ENCODE data around the gene LEKR1.
"Not testable (repeated sequence)": the region's sequence is repeated elsewhere in the genome, so short reads cannot be mapped to it uniquely, and the experiment has no call there.

LEKR1 gene

DNA sequence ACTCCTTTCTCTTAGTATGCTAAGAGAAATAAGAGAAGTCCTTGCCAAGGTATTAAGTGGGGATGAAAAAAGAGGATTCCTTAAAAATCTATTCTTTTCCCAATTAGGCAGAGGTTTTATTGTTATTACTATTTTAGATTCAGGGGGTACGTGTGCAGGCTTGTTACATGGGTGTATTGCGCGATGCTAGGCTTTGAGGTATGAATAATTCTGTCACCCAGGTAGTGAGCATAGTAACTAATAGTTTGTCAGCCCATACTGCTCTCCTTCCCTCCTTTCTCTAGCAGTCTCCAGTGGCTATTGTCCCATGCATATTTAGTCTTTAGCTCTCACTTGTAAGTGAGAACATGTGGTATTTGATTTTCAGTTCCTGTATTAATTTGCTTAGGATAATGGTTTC is 83.9 kb downstream of the LEKR1 start:
- no peak overlapping the region for H2AFZ ChIP-seq (ENCODE audit: low read depth, low read length)
- no peak overlapping the region for H3K4me3 ChIP-seq (ENCODE audit: low read length)
- H3K4me1 ChIP-seq (ENCODE audit: insufficient read depth, low read length), result no peaks in the 10 kb centered on the region
- no peaks in the 10 kb centered on the region for H3K36me3 ChIP-seq (ENCODE audit: insufficient read depth, low read length)
- H3K27me3 ChIP-seq (ENCODE audit: insufficient read depth, low read length), result no peaks in the 10 kb centered on the region
- no peaks in the 10 kb centered on the region for H3K9me3 ChIP-seq (ENCODE audit: low read length)

DNA sequence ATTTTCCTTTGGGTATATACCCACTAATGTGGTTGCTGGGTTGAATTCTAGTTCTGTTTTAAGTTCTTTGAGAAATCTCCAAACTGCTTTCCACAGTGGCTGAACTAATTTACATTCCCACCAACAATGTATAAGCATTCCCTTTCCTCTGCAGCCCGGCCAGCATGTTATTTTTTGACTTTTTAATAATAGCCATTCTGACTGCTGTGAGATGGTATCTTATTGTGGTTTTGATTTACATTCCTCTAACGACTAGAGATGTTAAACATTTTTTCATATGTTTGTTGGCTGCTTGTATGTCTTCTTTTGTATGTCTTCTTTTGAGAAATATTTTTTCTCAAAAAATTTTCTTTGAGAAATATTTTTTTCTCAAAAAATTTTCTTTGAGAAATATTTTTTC is 84.7 kb downstream of the LEKR1 start:
- not testable (repeated sequence) for H3K9me3 ChIP-seq (ENCODE audit: low read length); H3K4me1 ChIP-seq (ENCODE audit: insufficient read depth, low read length); H3K4me3 ChIP-seq (ENCODE audit: low read length); H2AFZ ChIP-seq (ENCODE audit: low read depth, low read length); H3K27me3 ChIP-seq (ENCODE audit: insufficient read depth, low read length); H3K36me3 ChIP-seq (ENCODE audit: insufficient read depth, low read length)

DNA sequence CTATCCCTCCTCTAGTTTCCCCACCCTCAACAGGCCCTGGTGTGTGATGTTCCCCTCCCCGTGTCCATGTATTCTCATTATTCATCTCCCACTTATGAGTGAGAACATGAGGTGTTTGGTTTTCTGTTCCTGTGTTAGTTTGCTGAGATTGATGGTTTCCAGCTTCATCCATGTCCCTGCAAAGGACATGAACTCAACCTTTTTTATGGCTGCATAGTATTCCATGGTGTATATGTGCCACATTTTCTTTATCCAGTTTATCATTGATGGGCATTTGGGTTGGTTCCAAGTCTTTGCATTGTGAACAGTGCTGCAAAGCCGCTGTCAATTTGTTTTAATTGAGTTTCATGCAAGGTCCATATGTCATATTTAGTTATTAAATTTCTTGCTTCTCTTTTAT is 88.1 kb downstream of the LEKR1 start:
- not testable (repeated sequence) for H3K9me3 ChIP-seq (ENCODE audit: low read length); H3K36me3 ChIP-seq (ENCODE audit: insufficient read depth, low read length); H2AFZ ChIP-seq (ENCODE audit: low read depth, low read length); H3K27me3 ChIP-seq (ENCODE audit: insufficient read depth, low read length); H3K4me1 ChIP-seq (ENCODE audit: insufficient read depth, low read length); H3K4me3 ChIP-seq (ENCODE audit: low read length)

DNA sequence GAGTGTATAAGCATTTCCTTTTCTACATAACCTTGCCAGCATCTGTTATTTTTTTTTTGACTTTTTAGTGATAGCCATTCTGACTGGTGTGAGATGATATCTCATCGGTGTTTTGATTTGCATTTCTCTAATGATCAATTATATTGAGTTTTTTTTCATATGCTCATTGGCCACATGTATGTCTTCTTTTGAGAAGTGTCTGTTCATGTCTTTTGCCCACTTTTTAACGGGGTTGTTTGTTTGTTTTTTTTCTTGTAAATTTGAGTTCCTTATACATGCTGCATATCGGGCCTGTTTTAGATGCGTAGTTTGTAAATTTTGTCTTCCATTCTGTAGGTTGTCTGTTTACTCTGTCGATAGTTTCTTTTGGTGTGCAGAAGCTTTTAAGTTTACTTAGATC is 89.2 kb downstream of the LEKR1 start:
- Histone ChIP-seq H3K27me3 (ENCODE audit: insufficient read depth, low read length) (no peaks in the 10 kb centered on the region), H2AFZ (ENCODE audit: low read depth, low read length) (no peak overlapping the region), H3K4me3 (ENCODE audit: low read length) (no peak overlapping the region), H3K4me1 (ENCODE audit: insufficient read depth, low read length) (no peaks in the 10 kb centered on the region), H3K36me3 (ENCODE audit: insufficient read depth, low read length) (no peaks in the 10 kb centered on the region), H3K9me3 (ENCODE audit: low read length) (no peaks in the 10 kb centered on the region)

DNA sequence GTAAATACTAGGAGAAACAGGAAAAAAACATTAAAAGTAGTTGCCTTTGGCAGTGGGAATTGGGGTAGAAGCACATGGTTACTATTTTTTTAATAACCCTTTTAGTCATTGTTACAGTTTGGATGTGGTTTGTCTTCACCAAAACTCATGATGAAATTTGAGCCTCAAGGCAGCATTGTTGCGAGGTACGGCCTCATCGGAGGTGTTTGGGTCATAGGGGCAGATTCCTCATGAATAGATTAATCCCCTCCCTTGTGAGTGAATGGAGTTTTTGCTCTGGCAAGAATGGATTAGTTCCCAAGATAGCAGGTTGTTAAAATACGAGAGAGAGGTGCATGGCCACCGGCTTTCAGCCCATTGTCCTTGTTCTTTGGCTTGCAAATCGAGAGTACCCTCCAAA is 92.6 kb downstream of the LEKR1 start:
- Histone ChIP-seq H3K9me3 (ENCODE audit: low read length) (no peaks in the 10 kb centered on the region), H3K27me3 (ENCODE audit: insufficient read depth, low read length) (no peaks in the 10 kb centered on the region), H3K36me3 (ENCODE audit: insufficient read depth, low read length) (no peaks in the 10 kb centered on the region), H3K4me1 (ENCODE audit: insufficient read depth, low read length) (no peaks in the 10 kb centered on the region), H2AFZ (ENCODE audit: low read depth, low read length) (no peak overlapping the region), H3K4me3 (ENCODE audit: low read length) (no peak overlapping the region)

DNA sequence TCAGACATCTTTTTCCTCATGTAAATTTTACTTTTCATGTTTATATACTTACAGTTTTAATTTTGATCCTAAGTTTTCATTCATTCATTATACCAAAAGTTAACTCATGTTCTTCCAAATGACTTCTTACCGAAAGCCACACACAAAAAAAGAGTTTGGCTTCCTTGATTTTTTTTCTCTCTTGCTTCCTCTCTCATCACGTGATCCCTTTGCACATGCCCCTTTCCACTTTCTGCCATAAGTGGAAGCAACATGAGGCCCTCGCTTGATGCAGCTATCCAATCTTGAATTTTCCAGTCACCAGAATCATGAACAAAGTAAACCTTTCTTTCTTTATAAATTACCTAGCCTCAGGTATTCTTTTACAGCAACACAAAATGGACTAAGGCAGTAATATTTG is 93.7 kb downstream of the LEKR1 start:
- no peaks in the 10 kb centered on the region for H3K36me3 ChIP-seq (ENCODE audit: insufficient read depth, low read length)

DNA sequence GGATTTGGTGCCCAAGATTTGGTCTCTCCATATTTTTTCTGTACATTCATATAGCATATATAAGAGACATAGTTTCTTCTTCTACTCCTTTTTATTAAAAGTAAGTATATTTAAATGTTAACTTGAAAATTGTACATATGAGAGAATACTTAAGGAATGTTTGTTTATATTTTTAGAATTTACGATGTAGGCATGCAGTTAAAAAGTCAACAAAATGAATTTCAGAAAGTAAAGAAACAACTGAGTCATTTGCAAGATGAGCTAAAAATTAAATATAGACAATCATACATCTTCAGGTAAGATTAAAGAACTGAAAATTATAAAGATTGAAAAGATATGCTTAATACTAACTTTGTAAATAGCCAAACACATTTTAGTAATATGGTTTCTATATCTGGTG is 94.2 kb downstream of the LEKR1 start:
- no peaks in the 10 kb centered on the region for H3K27me3 ChIP-seq (ENCODE audit: insufficient read depth, low read length)
- no peaks in the 10 kb centered on the region for H3K36me3 ChIP-seq (ENCODE audit: insufficient read depth, low read length)
- no peak overlapping the region for H2AFZ ChIP-seq (ENCODE audit: low read depth, low read length)
- no peaks in the 10 kb centered on the region for H3K4me1 ChIP-seq (ENCODE audit: insufficient read depth, low read length)
- no peaks in the 10 kb centered on the region for H3K9me3 ChIP-seq (ENCODE audit: low read length)
- H3K4me3 ChIP-seq (ENCODE audit: low read length), result no peak overlapping the region

More for the DNA sequence above, 93.7 kb downstream of the LEKR1 start:
- Histone ChIP-seq H3K4me1 (ENCODE audit: insufficient read depth, low read length) (no peaks in the 10 kb centered on the region), H3K9me3 (ENCODE audit: low read length) (no peaks in the 10 kb centered on the region), H3K4me3 (ENCODE audit: low read length) (no peak overlapping the region), H3K27me3 (ENCODE audit: insufficient read depth, low read length) (no peaks in the 10 kb centered on the region), H2AFZ (ENCODE audit: low read depth, low read length) (no peak overlapping the region)

DNA sequence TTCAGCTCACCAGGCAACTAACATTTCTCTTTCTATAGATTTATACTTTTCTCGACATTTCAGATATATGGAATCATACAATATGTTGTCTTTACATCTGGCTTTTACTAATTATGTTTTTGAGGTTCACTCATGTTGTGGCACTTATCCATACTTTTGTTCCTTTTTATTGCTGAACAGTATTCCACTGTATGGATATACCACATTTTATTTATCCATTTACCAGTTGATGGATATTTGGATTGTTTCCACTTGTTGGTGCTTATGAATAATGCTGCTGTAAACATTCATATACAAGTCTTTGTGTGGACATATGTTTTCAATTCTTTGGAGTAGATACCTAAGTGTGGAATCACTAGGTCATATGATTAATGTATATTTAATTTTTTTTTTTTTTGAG is 97.2 kb downstream of the LEKR1 start:
- no peak overlapping the region for H3K4me3 ChIP-seq (ENCODE audit: low read length)
- no peak overlapping the region for H2AFZ ChIP-seq (ENCODE audit: low read depth, low read length)
- no peaks in the 10 kb centered on the region for H3K4me1 ChIP-seq (ENCODE audit: insufficient read depth, low read length)
- no peaks in the 10 kb centered on the region for H3K9me3 ChIP-seq (ENCODE audit: low read length)
- H3K36me3 ChIP-seq (ENCODE audit: insufficient read depth, low read length), result no peaks in the 10 kb centered on the region
- no peaks in the 10 kb centered on the region for H3K27me3 ChIP-seq (ENCODE audit: insufficient read depth, low read length)

DNA sequence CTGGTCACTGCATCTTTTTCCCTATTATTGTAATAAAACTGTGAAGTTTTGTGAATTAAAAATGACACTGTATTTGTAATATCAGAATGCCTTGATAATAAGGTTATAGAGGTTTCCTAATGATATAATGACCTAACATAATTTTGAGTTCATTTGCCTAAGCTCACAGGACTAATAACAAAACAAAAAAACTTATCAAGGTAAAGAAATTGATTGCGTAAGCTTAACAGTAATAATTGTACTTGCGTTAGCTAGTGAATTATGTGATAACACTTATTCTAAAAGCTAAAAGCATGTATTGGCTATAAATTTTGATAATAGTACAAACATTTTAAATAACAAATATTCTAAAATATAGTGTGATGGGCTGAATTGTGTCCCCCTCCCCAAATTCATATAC is 112.6 kb downstream of the LEKR1 start:
- Histone ChIP-seq H3K27me3 (ENCODE audit: insufficient read depth, low read length) (no peaks in the 10 kb centered on the region), H3K4me3 (ENCODE audit: low read length) (no peak overlapping the region), H3K9me3 (ENCODE audit: low read length) (no peaks in the 10 kb centered on the region), H3K36me3 (ENCODE audit: insufficient read depth, low read length) (no peaks in the 10 kb centered on the region), H3K4me1 (ENCODE audit: insufficient read depth, low read length) (no peaks in the 10 kb centered on the region), H2AFZ (ENCODE audit: low read depth, low read length) (no peak overlapping the region)

DNA sequence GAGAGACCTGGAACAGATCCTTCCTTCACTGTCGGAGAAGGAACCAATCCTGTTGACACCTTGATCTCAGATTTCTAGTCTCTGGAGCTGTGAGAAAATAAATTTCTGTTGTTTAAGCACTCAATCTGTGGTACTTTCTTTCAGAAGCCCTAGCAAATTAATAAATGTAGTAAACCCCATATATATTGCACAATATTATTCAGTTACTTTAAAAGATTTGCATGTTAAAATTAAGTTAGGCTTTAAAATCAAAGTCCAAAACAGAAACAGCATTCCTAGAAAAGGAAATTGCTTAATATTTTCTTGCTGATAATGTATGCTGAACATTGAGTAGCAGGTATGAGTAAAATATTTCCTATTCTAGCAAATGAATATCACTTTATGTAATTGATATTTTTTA is 113.2 kb downstream of the LEKR1 start:
- H2AFZ ChIP-seq (ENCODE audit: low read depth, low read length), result no peak overlapping the region
- H3K27me3 ChIP-seq (ENCODE audit: insufficient read depth, low read length), result no peaks in the 10 kb centered on the region
- no peak overlapping the region for H3K4me3 ChIP-seq (ENCODE audit: low read length)
- no peaks in the 10 kb centered on the region for H3K36me3 ChIP-seq (ENCODE audit: insufficient read depth, low read length)
- no peaks in the 10 kb centered on the region for H3K9me3 ChIP-seq (ENCODE audit: low read length)
- H3K4me1 ChIP-seq (ENCODE audit: insufficient read depth, low read length), result no peaks in the 10 kb centered on the region

DNA sequence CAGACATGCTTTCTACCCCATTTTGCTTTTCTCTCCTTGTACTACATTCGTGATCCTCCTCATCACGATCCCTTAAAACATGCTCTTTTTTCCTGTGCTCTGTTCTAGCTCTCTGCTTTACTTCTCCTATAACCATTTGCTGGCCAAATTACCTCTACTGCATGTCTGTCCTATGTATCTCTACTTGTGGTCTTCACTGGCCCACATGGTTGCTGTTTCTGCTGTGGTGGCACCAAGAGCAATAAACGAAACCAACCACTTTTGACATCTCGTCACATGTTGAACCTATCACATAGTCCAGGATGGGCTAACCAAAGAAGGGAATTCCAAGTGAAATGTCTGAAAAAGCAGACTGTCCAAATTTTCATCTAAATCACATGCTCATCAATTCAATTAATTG is 115.2 kb downstream of the LEKR1 start:
- Histone ChIP-seq H3K27me3 (ENCODE audit: insufficient read depth, low read length) (no peaks in the 10 kb centered on the region), H2AFZ (ENCODE audit: low read depth, low read length) (no peak overlapping the region), H3K4me1 (ENCODE audit: insufficient read depth, low read length) (no peaks in the 10 kb centered on the region), H3K9me3 (ENCODE audit: low read length) (no peaks in the 10 kb centered on the region), H3K36me3 (ENCODE audit: insufficient read depth, low read length) (no peaks in the 10 kb centered on the region), H3K4me3 (ENCODE audit: low read length) (no peak overlapping the region)

DNA sequence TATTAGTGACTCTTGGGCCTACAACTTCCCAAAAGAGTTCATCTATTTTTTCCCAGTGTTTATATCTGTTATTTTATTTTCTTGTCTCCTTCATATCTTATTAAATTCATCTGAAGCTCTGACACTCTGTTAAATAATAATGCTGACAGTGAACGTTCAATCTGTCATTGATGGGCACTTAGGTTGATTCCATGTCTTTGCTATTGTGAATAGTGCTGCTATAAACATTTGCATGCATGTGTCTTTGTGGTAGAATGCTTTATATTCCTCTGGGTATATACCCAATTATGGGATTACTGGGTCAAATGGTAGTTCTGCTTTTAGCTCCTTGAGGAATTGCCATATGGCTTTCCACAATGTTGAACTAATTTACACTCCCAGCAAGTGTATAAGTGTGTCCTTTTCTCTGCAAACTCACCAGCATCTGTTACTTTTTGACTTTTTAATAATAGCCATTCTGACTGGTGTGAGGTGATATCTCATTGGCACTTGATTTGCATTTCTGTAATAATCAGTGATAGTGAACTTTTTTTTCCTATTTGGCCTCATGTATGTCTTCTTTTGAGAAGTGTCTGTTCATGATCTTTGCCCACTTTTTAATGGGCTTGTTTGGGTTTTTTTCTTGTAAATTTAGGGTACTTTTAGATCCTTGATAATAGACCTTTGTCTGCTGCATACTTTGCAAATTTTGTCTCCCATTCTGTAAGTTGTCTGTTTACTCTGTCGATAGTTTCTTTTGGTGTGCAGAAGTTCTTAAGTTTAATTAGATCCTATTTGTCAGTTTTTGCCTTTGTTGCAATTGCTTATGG is 122.5 kb downstream of the LEKR1 start:
- Histone ChIP-seq H3K4me1 (ENCODE audit: insufficient read depth, low read length) (no peaks in the 10 kb centered on the region), H3K36me3 (ENCODE audit: insufficient read depth, low read length) (no peaks in the 10 kb centered on the region), H3K27me3 (ENCODE audit: insufficient read depth, low read length) (no peaks in the 10 kb centered on the region), H3K9me3 (ENCODE audit: low read length) (no peaks in the 10 kb centered on the region), H3K4me3 (ENCODE audit: low read length) (no peak overlapping the region), H2AFZ (ENCODE audit: low read depth, low read length) (no peak overlapping the region)

DNA sequence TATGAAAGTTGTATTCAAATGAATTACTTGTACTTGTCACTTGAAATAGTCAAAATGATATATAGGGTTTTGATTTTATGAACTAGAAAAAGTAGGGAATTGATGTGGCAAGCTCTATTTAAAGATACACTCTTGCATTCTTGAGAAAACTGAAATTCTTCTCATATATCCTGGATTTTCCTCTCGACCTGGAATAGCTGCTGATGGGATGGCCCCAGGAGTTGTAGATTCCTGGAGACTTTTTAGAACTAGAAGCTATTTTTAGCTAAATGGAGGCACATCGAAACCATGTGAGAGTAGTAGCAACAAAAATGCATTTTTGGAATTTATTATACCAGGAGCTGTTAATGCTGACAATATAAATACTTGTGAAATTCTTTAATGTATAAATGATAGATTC is 125.9 kb downstream of the LEKR1 start:
- Histone ChIP-seq H3K36me3 (ENCODE audit: insufficient read depth, low read length) (no peaks in the 10 kb centered on the region), H3K27me3 (ENCODE audit: insufficient read depth, low read length) (no peaks in the 10 kb centered on the region), H3K4me3 (ENCODE audit: low read length) (no peak overlapping the region), H3K9me3 (ENCODE audit: low read length) (no peaks in the 10 kb centered on the region), H3K4me1 (ENCODE audit: insufficient read depth, low read length) (no peaks in the 10 kb centered on the region), H2AFZ (ENCODE audit: low read depth, low read length) (no peak overlapping the region)

DNA sequence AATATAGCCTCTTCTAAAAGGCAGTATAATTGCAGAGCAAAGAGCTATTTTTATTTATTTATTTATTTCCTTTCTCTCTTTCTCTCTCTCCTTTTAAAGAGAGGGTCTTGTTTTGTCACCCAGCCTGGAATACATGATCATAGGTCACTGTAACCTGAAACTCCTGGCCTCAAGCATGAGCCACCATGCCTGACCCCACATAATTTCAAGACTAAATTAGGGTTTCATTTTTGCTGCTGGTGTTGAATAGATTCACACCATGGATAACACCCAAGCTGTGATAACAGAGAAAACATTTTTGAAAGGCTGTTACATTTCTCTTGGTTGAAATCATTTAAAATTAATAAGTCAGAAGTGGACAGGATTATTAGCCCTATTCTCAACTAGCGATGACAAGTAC is 131.6 kb downstream of the LEKR1 start:
- no peaks in the 10 kb centered on the region for H3K27me3 ChIP-seq (ENCODE audit: insufficient read depth, low read length)
- no peaks in the 10 kb centered on the region for H3K36me3 ChIP-seq (ENCODE audit: insufficient read depth, low read length)
- H2AFZ ChIP-seq (ENCODE audit: low read depth, low read length), result no peak overlapping the region
- H3K4me3 ChIP-seq (ENCODE audit: low read length), result no peak overlapping the region
- H3K9me3 ChIP-seq (ENCODE audit: low read length), result no peaks in the 10 kb centered on the region
- no peaks in the 10 kb centered on the region for H3K4me1 ChIP-seq (ENCODE audit: insufficient read depth, low read length)

Data from neuron (in vitro differentiated cells).